Pancreas (tissue), 10 donors: Measurements from ENCODE around the gene SBK1. TPM values are rescaled to one million over a fixed set of nuclear protein-coding genes. Genes with fewer than 3 reads are reported as not detected.

ENCODE experiments used
- ATAC-seq, 4 donors: fragments of 200-7000 bp; cut with Tn5 transposase; one replicate each; pipeline versions ENCODE4 v1.8.0 to v1.9.1; 2020; ENCODE audit warnings: mild to moderate bottlenecking in 4 of 4, moderate library complexity in 4 of 4
- DNase-seq, 6 donors: peaks; one replicate each; pipeline ENCODE4 v3.0.0-alpha.2; 2020
- FAIRE-seq: peaks from 2 replicates; lab custom pipeline; 2012; peaks lifted over from hg19 to GRCh38; lab: Jason Lieb, UNC
- H3K27ac ChIP-seq, 4 donors: fragments of 200-600 bp; sonication (generic); 1 replicate in 3 of 4; 2 replicates in 1 of 4; pipeline versions ENCODE4 v1.5.0 to v1.8.0; 2020
- H3K27me3 ChIP-seq, 4 donors: fragments of 200-600 bp; one replicate each; pipeline ENCODE4 v1.8.0; 2021
- H3K36me3 ChIP-seq, 3 donors: fragments of 200-600 bp; sonication (generic) in 1 of 3; one replicate each; pipeline versions ENCODE4 v1.5.0 to v1.8.0; 2020 to 2021
- H3K4me1 ChIP-seq, 3 donors: fragments of 200-600 bp; one replicate each; pipeline ENCODE4 v1.8.0; 2021
- H3K4me3 ChIP-seq, 4 donors: fragments of 200-600 bp; sonication (generic) in 2 of 4; one replicate each; pipeline versions ENCODE4 v1.5.0 to v1.8.0; 2020 to 2021
- H3K9me3 ChIP-seq, 4 donors: fragments of 200-600 bp; one replicate each; pipeline ENCODE4 v1.8.0; 2021
- CTCF ChIP-seq, 4 donors: fragments of 200-600 bp; sonication (generic) in 3 of 4; IDR thresholded peaks; one replicate each; pipeline versions ENCODE4 v1.5.0 to v1.8.0; 2021; ENCODE audit warnings: antibody characterized with exemption in 4 of 4
- WGBS, 2 donors: extraction: QIAGEN DNeasy Blood & Tissue Kit; methylation state at CpG; one replicate each; pipeline ENCODE4 v1.1.7; 2013; 5-methylcytosine and 5-hydroxymethylcytosine counted together
- intact Hi-C, 3 donors: fragments of 100-400 bp; cut with DNase I; formaldehyde crosslinking; loops; one replicate each; pipeline versions ENCODE4 v1.11.1 to v1.14.2; 2022
- polyA plus RNA-seq, 2 donors: library from polyadenylated mRNA; stranded (reverse); fragments of 200-250 nt; gene quantifications; one replicate each; pipeline ENCODE4 v1.2.3, GENCODE V29; 2013
- total RNA-seq, 6 donors: library from RNA; stranded (reverse); fragmentation: NEBNext Ultra II Directional in 4 of 6; extraction: Animal tissue kit (Norgen Biotek cat#: 25700) in 4 of 6; gene quantifications; one replicate each; pipeline versions ENCODE4 v1.2.1 to v1.2.4, GENCODE V29; 2021 to 2023
- donor health status: healthy with polysubstance abuse.
- donor health status: DM: no; HTN: no; CAD: no; lungs with moderate emphysema.
- donor health status: DM: no; HTN: no; CAD: no.
- donor health status: control.
- donor health status: control.
- donor health status: Bipolar disorder and iron deficiency.
- donor health status: DM: yes; HTN: yes; CAD: no.
- donor health status: DM: no; HTN: no; CAD: no.
- donor health status: DM: no; HTN: no; CAD: no.
- donor health status: DM: yes; HTN: yes; CAD: no.

Gene SBK1
- total and polyA plus RNA-seq, 8 donors = 0.96 to 4.0 (median 1.5) TPM

GRCh38 chr16:28257256-28257655 lies 35.1 kb upstream of the SBK1 start:
- 70 to 77% methylated on average over 4 of the region's 4 CpGs for WGBS, 2 donors
- TF ChIP-seq CTCF (IDR thresholded peaks at IDR 0.05) = no peak
- H3K36me3 ChIP-seq = no peaks in the 10 kb centered on the region
- H3K9me3 ChIP-seq = no peaks in the 10 kb centered on the region
- no peak overlapping the region for H3K27ac ChIP-seq
- no peak for FAIRE-seq
- intact Hi-C loops = no loop called here
- no peaks in the 10 kb centered on the region for H3K27me3 ChIP-seq
- H3K4me3 ChIP-seq = no peak overlapping the region
- no peak for DNase-seq
- no peaks in the 10 kb centered on the region for H3K4me1 ChIP-seq
- ATAC-seq = no peak

DNA sequence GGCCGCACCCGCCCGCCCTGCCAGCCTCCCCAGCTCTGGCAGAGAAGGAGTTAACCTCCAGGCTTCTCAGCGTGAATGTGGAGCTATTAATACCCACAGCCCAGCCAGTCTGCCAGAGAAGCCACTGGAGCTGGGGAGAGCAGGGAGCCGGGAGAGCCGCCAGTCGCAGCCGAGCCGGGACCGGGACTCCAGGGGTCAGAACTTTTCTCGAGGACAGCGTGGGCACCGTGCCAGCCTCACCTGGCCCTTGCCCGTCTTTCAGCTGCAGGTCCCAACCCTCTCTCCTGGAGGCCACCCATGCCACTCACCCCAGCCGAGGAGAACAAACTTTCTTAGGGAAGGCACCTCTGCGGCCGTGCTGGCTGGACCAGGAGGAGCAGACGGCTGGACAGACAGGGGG lies 33.8 kb upstream of the SBK1 start:
- peak in 3 of 4 donors; percentile 49 to 75 (median 53) for ATAC-seq
- Histone ChIP-seq H3K9me3 (no peaks in the 10 kb centered on the region), H3K36me3 (no peaks in the 10 kb centered on the region), H3K27me3 (no peaks in the 10 kb centered on the region), H3K4me3 (peak overlapping the region in 1 of 4 donors; percentile 6), H3K27ac (no peak overlapping the region), H3K4me1 (no peaks in the 10 kb centered on the region)
- 4 to 8% methylated on average over 17 to 18 of the region's 18 CpGs for WGBS, 2 donors
- peak in 4 of 6 donors; percentile 19 to 84 (median 64) for DNase-seq
- TF ChIP-seq CTCF (IDR thresholded peaks at IDR 0.05) = no peak
- FAIRE-seq = no peak
- intact Hi-C loops = no loop called here

- no peaks in the 10 kb centered on the region for H3K36me3 ChIP-seq
- H3K9me3 ChIP-seq = no peaks in the 10 kb centered on the region
- 60 to 65% methylated on average over 20 to 29 of the region's 29 CpGs for WGBS, 2 donors
- intact Hi-C loops = no loop called here
- no peak for ATAC-seq
- no peaks in the 10 kb centered on the region for H3K27me3 ChIP-seq
- TF ChIP-seq CTCF (IDR thresholded peaks at IDR 0.05) = no peak
- no peak for DNase-seq
- H3K4me1 ChIP-seq = no peaks in the 10 kb centered on the region
- H3K4me3 ChIP-seq = no peak overlapping the region
- no peak for FAIRE-seq
- no peak overlapping the region for H3K27ac ChIP-seq
Measured at GRCh38 chr16:28259091-28259780, 33.1 kb upstream of the SBK1 start.

DNA sequence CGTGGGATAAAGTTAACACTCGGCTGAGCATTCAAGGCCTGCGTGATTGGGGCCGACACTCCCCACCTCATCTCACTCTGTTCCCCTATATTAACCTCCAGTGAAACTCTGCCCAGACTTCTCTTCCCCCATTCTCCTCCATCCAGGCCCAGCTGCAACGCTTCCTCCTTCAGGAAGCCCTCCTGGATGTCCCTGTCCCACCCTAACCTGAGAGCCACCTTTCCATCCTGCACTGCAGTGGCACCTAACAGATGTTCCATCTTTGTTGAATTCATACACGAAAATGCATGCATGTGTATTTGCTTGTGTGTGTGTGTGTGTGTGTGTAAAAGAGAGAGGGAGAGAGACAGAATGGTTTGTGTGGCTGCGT lies 32.6 kb upstream of the SBK1 start:
- H3K36me3 ChIP-seq = no peaks in the 10 kb centered on the region
- DNase-seq (no peak), ATAC-seq (no peak), FAIRE-seq (no peak)
- no peak for TF ChIP-seq CTCF (IDR thresholded peaks at IDR 0.05)
- H3K27me3 ChIP-seq = no peaks in the 10 kb centered on the region
- H3K4me3 ChIP-seq = no peak overlapping the region
- WGBS, 2 donors = 79 to 83% methylated on average over 7 of the region's 7 CpGs
- intact Hi-C loops = no loop called here
- H3K4me1 ChIP-seq = no peaks in the 10 kb centered on the region
- no peak overlapping the region for H3K27ac ChIP-seq
- no peaks in the 10 kb centered on the region for H3K9me3 ChIP-seq

DNA sequence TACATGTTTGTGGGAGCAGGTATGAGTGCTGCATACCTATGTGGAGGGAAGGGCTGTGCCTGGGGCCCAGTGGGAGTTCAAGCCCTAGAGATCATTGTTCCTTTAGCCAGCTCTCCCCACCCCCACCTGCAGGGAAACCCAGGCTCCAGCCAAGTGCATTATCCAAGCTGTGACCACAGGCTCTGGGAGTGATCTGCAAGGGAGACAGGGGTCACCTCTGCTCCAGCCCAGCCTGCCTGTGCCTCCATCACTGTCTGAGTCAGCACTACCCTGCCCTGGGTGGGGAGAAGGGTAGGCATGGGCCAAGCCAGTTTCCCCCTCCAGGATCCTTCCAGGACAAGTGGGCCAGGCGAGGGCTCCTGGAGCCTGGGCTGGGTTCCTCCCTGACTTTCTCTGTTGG lies 32.1 kb upstream of the SBK1 start:
- Histone ChIP-seq H3K4me3 (no peak overlapping the region), H3K36me3 (no peaks in the 10 kb centered on the region), H3K9me3 (no peaks in the 10 kb centered on the region), H3K27me3 (no peaks in the 10 kb centered on the region), H3K4me1 (no peaks in the 10 kb centered on the region), H3K27ac (no peak overlapping the region)
- TF ChIP-seq CTCF (IDR thresholded peaks at IDR 0.05) = no peak
- intact Hi-C loops = no loop called here
- FAIRE-seq (no peak), ATAC-seq (no peak), DNase-seq (no peak)
- 80 to 85% methylated on average over 1 of the region's 1 CpG for WGBS, 2 donors
